ENCODE measurements around the gene ACAD10. TPM values are rescaled to one million over a fixed set of nuclear protein-coding genes. Genes with fewer than 3 reads are reported as not detected.

Gene ACAD10
- total and polyA plus RNA-seq, 2 of the 13 experiments (the other 11 are each of a cell fraction or from before 2014, with no cell fraction given), result 15.2 to 16.3 TPM

DNA sequence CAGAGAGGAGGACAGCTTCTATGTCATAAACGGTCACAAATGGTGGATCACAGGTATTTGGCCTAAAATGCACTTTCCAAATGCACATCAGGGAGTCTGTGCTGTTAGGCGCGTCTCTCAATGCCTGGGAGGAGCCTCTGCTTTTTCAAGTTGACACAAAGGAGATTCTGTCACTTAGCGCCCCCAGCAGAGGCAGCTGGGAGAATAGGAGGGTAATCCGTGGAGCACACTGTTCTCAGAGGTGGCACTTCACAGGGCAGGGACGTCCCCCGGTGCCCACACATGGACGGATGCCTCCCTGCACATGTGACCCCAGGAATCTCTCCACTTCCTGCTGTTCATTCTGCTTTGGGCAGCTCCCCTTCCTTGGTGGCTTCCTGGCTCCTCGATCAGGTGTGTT lies 61.5 kb downstream of the ACAD10 start:
- H3K79me2 ChIP-seq (ENCODE audit: insufficient read depth, low read length), result no peaks in the 10 kb centered on the region
- TF ChIP-seq ZNF34 (CRISPR knock-in tag; IDR thresholded peaks at IDR 0.05; ENCODE audit: borderline replicate concordance) (no peak), GABPB1 (CRISPR knock-in tag; IDR thresholded peaks at IDR 0.05) (no peak), ZNF251 (CRISPR knock-in tag; IDR thresholded peaks at IDR 0.05) (no peak), KDM5A (IDR thresholded peaks at IDR 0.05; ENCODE audit: borderline replicate concordance, low read length) (no peak), GTF2F1 (IDR thresholded peaks at IDR 0.05; ENCODE audit: low read length) (no peak), PAX8 (CRISPR knock-in tag; IDR thresholded peaks at IDR 0.05; ENCODE audit: borderline replicate concordance) (no peak)
- TF ChIP-seq, protein P1, sequence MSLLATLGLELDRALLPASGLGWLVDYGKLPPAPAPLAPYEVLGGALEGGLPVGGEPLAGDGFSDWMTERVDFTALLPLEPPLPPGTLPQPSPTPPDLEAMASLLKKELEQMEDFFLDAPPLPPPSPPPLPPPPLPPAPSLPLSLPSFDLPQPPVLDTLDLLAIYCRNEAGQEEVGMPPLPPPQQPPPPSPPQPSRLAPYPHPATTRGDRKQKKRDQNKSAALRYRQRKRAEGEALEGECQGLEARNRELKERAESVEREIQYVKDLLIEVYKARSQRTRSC (CRISPR knock-in tag; IDR thresholded peaks at IDR 0.05; ENCODE audit: low read depth), result no peak
- ChIA-PET POLR2A (no interaction called here), CTCF (ENCODE audit: low intra/inter-chr PET ratio, low total read pairs) (no interaction called here)
- H3K4me2 ChIP-seq (ENCODE audit: low read depth, low read length), result no peak overlapping the region
- ATAC-seq, result no peak
- H3K27ac ChIP-seq (ENCODE audit: extremely low read length, insufficient read depth, low read length), result no peak overlapping the region
- H3K36me3 ChIP-seq (replicated peaks in 1 of 2; ENCODE audit: control insufficient read depth in 1 of 2, insufficient read depth in 2 of 2, low read length in 2 of 2), result peaks cover 7 to 40% of the 10 kb centered on the region in 2 experiments
- no TSS peak for BruUV-seq (replicated peaks)
- H4K20me1 ChIP-seq (ENCODE audit: insufficient read depth, low read length), result no peaks in the 10 kb centered on the region
- no peaks in the 10 kb centered on the region for H3K9me3 ChIP-seq (ENCODE audit: low read length)
- intact Hi-C loops (cut with micrococcal nuclease; ENCODE audit: unreplicated experiment) (no loop called here), in situ Hi-C loops (cut with HindIII; ENCODE audit: extremely low pct_ligation_motif_present, low pct_unique_long_range_greater_than_20kb) (no loop called here)
- no peak overlapping the region for H3K4me3 ChIP-seq (replicated peaks in 1 of 3; ENCODE audit: insufficient read depth in 1 of 3, low read depth in 2 of 3, low read length in 3 of 3)
- DNase-seq (ENCODE audit: low spot score), result no peak
- FAIRE-seq, result no peak
- H3K4me1 ChIP-seq (ENCODE audit: insufficient read depth, low read length), result peaks cover 7% of the 10 kb centered on the region
- H3K9ac ChIP-seq (ENCODE audit: insufficient read depth, low read depth, low read length), result no peak overlapping the region
- H2AFZ ChIP-seq (ENCODE audit: low read length), result no peak overlapping the region
- H3K27me3 ChIP-seq (ENCODE audit: control insufficient read depth in 1 of 2, insufficient read depth in 2 of 2, low read length in 2 of 2), result no peaks in the 10 kb centered on the region
- 88% methylated on average over 6 of the region's 9 CpGs for WGBS (ENCODE audit: low lambda C conversion rate)

DNA sequence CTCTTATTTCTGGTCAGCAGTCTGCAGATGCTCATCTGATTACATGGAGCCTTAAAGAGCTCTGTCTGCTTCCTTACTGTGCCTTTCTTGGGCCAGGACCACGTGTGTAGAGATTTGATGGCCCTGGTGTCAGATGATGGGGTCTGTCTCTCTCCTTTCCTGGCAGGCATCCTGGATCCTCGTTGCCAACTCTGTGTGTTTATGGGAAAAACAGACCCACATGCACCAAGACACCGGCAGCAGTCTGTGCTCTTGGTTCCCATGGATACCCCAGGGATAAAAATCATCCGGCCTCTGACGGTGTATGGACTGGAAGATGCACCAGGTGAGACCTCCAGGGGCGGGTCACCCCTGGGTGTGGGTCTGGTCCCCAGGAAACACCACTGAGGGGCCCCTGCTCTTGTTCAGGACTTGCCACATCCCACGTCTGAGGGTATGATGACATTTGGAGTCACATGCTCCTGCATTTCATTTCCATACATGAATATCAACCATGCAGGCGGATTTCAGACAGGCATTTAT lies 62.4 kb downstream of the ACAD10 start:
- Histone ChIP-seq H3K27ac (ENCODE audit: extremely low read length, insufficient read depth, low read length) (no peak overlapping the region), H3K4me1 (ENCODE audit: insufficient read depth, low read length) (peaks cover 7% of the 10 kb centered on the region), H4K20me1 (ENCODE audit: insufficient read depth, low read length) (no peaks in the 10 kb centered on the region), H3K9me3 (ENCODE audit: low read length) (no peaks in the 10 kb centered on the region), H3K79me2 (ENCODE audit: insufficient read depth, low read length) (no peaks in the 10 kb centered on the region), H3K9ac (ENCODE audit: insufficient read depth, low read depth, low read length) (no peak overlapping the region), H3K4me3 (replicated peaks in 1 of 3; ENCODE audit: insufficient read depth in 1 of 3, low read depth in 2 of 3, low read length in 3 of 3) (no peak overlapping the region), H3K4me2 (ENCODE audit: low read depth, low read length) (no peak overlapping the region), H3K36me3 (replicated peaks in 1 of 2; ENCODE audit: control insufficient read depth in 1 of 2, insufficient read depth in 2 of 2, low read length in 2 of 2) (peaks cover 7 to 40% of the 10 kb centered on the region in 2 experiments), H2AFZ (ENCODE audit: low read length) (no peak overlapping the region), H3K27me3 (ENCODE audit: control insufficient read depth in 1 of 2, insufficient read depth in 2 of 2, low read length in 2 of 2) (no peaks in the 10 kb centered on the region)
- intact Hi-C loops (cut with micrococcal nuclease; ENCODE audit: unreplicated experiment) (no loop called here), in situ Hi-C loops (cut with HindIII; ENCODE audit: extremely low pct_ligation_motif_present, low pct_unique_long_range_greater_than_20kb) (no loop called here)
- ChIA-PET CTCF (ENCODE audit: low intra/inter-chr PET ratio, low total read pairs) (no interaction called here), POLR2A (no interaction called here)
- no TSS peak for BruUV-seq (replicated peaks)
- ATAC-seq, result no peak
- no peak for DNase-seq (ENCODE audit: low spot score)
- 76% methylated on average over 5 of the region's 8 CpGs for WGBS (ENCODE audit: low lambda C conversion rate)
- FAIRE-seq, result no peak
- TF ChIP-seq SRSF4 (IDR thresholded peaks at IDR 0.05; ENCODE audit: low read depth, low read length, poor library complexity, severe bottlenecking), result no peak
- TF ChIP-seq, protein P2, sequence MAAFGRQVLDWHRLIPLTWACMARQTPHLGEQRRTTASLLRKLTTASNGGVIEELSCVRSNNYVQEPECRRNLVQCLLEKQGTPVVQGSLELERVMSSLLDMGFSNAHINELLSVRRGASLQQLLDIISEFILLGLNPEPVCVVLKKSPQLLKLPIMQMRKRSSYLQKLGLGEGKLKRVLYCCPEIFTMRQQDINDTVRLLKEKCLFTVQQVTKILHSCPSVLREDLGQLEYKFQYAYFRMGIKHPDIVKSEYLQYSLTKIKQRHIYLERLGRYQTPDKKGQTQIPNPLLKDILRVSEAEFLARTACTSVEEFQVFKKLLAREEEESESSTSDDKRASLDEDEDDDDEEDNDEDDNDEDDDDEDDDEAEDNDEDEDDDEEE (CRISPR knock-in tag; IDR thresholded peaks at IDR 0.05), result no peak
- no peak for TF ChIP-seq PHF8 (CRISPR knock-in tag; IDR thresholded peaks at IDR 0.05)
- no peak for TF ChIP-seq PHF5A (CRISPR knock-in tag; IDR thresholded peaks at IDR 0.05; ENCODE audit: low read depth, unreplicated experiment)
- no peak for TF ChIP-seq ZNF121 (CRISPR knock-in tag; IDR thresholded peaks at IDR 0.05)
- TF ChIP-seq SOX6 (IDR thresholded peaks at IDR 0.05), result no peak
- no peak for TF ChIP-seq SOX6 (CRISPR knock-in tag; IDR thresholded peaks at IDR 0.05)
- TF ChIP-seq ZNF550 (CRISPR knock-in tag; IDR thresholded peaks at IDR 0.05; ENCODE audit: borderline replicate concordance), result no peak
- TF ChIP-seq THAP11 (CRISPR knock-in tag; IDR thresholded peaks at IDR 0.05), result no peak
- TF ChIP-seq MZF1 (CRISPR knock-in tag; IDR thresholded peaks at IDR 0.05; ENCODE audit: borderline replicate concordance), result no peak

Data from HepG2 (cell line).